ENCODE results near the gene LPP. TPM values are rescaled to one million over a fixed set of nuclear protein-coding genes. Genes with fewer than 3 reads are reported as not detected.

The LPP gene
- total RNA-seq, 1 experiment from 2014 or later, result 54.0 TPM

- Histone ChIP-seq H3K9me2 (ENCODE audit: insufficient read depth) (no peaks in the 10 kb centered on the region), H2AFZ (ENCODE audit: low read depth, low read length, poor library complexity, severe bottlenecking) (no peak overlapping the region), H3K79me2 (ENCODE audit: insufficient read depth, low read length) (no peaks in the 10 kb centered on the region), H3K27ac (ENCODE audit: low read depth, low read length) (no peak overlapping the region), H3K9me3 (ENCODE audit: control insufficient read depth in 1 of 2, insufficient read depth in 1 of 2, low read depth in 1 of 2, low read length in 2 of 2) (no peaks in the 10 kb centered on the region), H3K4me3 (replicated peaks in 1 of 2; ENCODE audit: low read depth in 1 of 2, low read length in 2 of 2) (no peak overlapping the region), H3K36me3 (ENCODE audit: control insufficient read depth in 1 of 2, insufficient read depth in 2 of 2, low read length in 2 of 2) (no peaks in the 10 kb centered on the region), H3K27me3 (ENCODE audit: insufficient read depth, low read length) (no peaks in the 10 kb centered on the region), H3K9ac (ENCODE audit: low read length) (no peak overlapping the region), H4K20me1 (ENCODE audit: insufficient read depth) (no peaks in the 10 kb centered on the region), H3K4me1 (ENCODE audit: control insufficient read depth in 1 of 2, insufficient read depth in 2 of 2, low read length in 2 of 2) (no peaks in the 10 kb centered on the region), H3K4me2 (ENCODE audit: low read length) (no peak overlapping the region)
- ATAC-seq (no peak), DNase-seq (ENCODE audit: low read depth, low spot score) (no peak)
- POLR2A ChIA-PET, result no interaction called here
- intact Hi-C loops (cut with micrococcal nuclease), result no loop called here
- BruUV-seq (replicated peaks), result no TSS peak
- RAD21 ChIA-PET (ENCODE audit: low non-redundant PET in 1 of 2, low total read pairs in 2 of 2, uncharacterized antibody in 2 of 2, unreplicated experiment in 2 of 2), result no interaction called here
- CTCF ChIA-PET, result no interaction called here
- no peak for TF ChIP-seq MAX (IDR thresholded peaks at IDR 0.05)
- TF ChIP-seq POLR2AphosphoS5 (IDR thresholded peaks at IDR 0.05; ENCODE audit: low read depth, low read length), result no peak
- TF ChIP-seq CEBPB (IDR thresholded peaks at IDR 0.05; ENCODE audit: low read depth), result no peak
These were observed 664.3 kb downstream of the LPP start for GRCh38 chr3:188818282-188818681.

GRCh38 chr3:188819939-188820338 lies 666.0 kb downstream of the LPP start:
- Histone ChIP-seq H3K79me2 (ENCODE audit: insufficient read depth, low read length) (no peaks in the 10 kb centered on the region), H3K4me3 (replicated peaks in 1 of 2; ENCODE audit: low read depth in 1 of 2, low read length in 2 of 2) (no peak overlapping the region), H3K4me1 (ENCODE audit: control insufficient read depth in 1 of 2, insufficient read depth in 2 of 2, low read length in 2 of 2) (no peaks in the 10 kb centered on the region), H3K4me2 (ENCODE audit: low read length) (no peak overlapping the region), H3K9me3 (ENCODE audit: control insufficient read depth in 1 of 2, insufficient read depth in 1 of 2, low read depth in 1 of 2, low read length in 2 of 2) (no peaks in the 10 kb centered on the region), H3K27me3 (ENCODE audit: insufficient read depth, low read length) (no peaks in the 10 kb centered on the region), H3K9me2 (ENCODE audit: insufficient read depth) (no peaks in the 10 kb centered on the region), H4K20me1 (ENCODE audit: insufficient read depth) (no peaks in the 10 kb centered on the region), H3K36me3 (ENCODE audit: control insufficient read depth in 1 of 2, insufficient read depth in 2 of 2, low read length in 2 of 2) (no peaks in the 10 kb centered on the region), H2AFZ (ENCODE audit: low read depth, low read length, poor library complexity, severe bottlenecking) (no peak overlapping the region), H3K9ac (ENCODE audit: low read length) (no peak overlapping the region), H3K27ac (ENCODE audit: low read depth, low read length) (no peak overlapping the region)
- ChIA-PET CTCF (no interaction called here), RAD21 (ENCODE audit: low non-redundant PET in 1 of 2, low total read pairs in 2 of 2, uncharacterized antibody in 2 of 2, unreplicated experiment in 2 of 2) (no interaction called here), POLR2A (no interaction called here)
- ATAC-seq (no peak), DNase-seq (ENCODE audit: low read depth, low spot score) (no peak)
- intact Hi-C loops (cut with micrococcal nuclease), result no loop called here
- TF ChIP-seq SIN3A (IDR thresholded peaks at IDR 0.05; ENCODE audit: low read depth) (no peak), MAX (IDR thresholded peaks at IDR 0.05) (no peak), CEBPB (IDR thresholded peaks at IDR 0.05; ENCODE audit: low read depth) (no peak), REST (IDR thresholded peaks at IDR 0.05; ENCODE audit: low read depth) (no peak), ZNF274 (IDR thresholded peaks at IDR 0.05; ENCODE audit: low read depth, low read length) (no peak), POLR2AphosphoS5 (IDR thresholded peaks at IDR 0.05; ENCODE audit: low read depth, low read length) (no peak), POLR2A (IDR thresholded peaks at IDR 0.05; ENCODE audit: borderline replicate concordance, extremely low read depth, insufficient read depth, insufficient read length) (no peak), CBX3 (IDR thresholded peaks at IDR 0.05; ENCODE audit: low read depth) (no peak), YY1 (IDR thresholded peaks at IDR 0.05; ENCODE audit: extremely low read depth, insufficient replicate concordance, low read depth, low read length) (no peak), ZFX (IDR thresholded peaks at IDR 0.05) (no peak), CTCF (IDR thresholded peaks at IDR 0.05 in 2 of 3, conservative IDR thresholded peaks at IDR 0.05 in 1 of 3; ENCODE audit: borderline replicate concordance in 1 of 3, insufficient read depth in 1 of 3, low read depth in 2 of 3, low read length in 2 of 3) (no peak), EZH2phosphoT487 (IDR thresholded peaks at IDR 0.05; ENCODE audit: borderline replicate concordance) (no peak), SP1 (IDR thresholded peaks at IDR 0.05; ENCODE audit: low read depth) (no peak), EZH2 (IDR thresholded peaks at IDR 0.05) (no peak), ATF3 (IDR thresholded peaks at IDR 0.05) (no peak), EGR1 (IDR thresholded peaks at IDR 0.05; ENCODE audit: low read depth) (no peak), SRF (IDR thresholded peaks at IDR 0.05; ENCODE audit: low read depth) (no peak)
- no TSS peak for BruUV-seq (replicated peaks)
